Stomach (tissue), 9 donors: Measurements from ENCODE around the gene TRABD2B. TPM values are rescaled to one million over a fixed set of nuclear protein-coding genes. Genes with fewer than 3 reads are reported as not detected.

Experiments used
- DNase-seq, 2 donors: peaks; one replicate each; pipeline versions ENCODE4 v3.0.0 to v3.0.0-alpha.2; 2013 to 2019
- H3K27ac ChIP-seq, 5 donors: fragments of 200-600 bp in 4 of 5; sonication (generic) in 4 of 5; one replicate each; pipeline ENCODE4 v1.5.1; 2013 to 2019; ENCODE audit warnings: mild to moderate bottlenecking in 1 of 5, moderate library complexity in 1 of 5
- H3K27me3 ChIP-seq, 3 donors: fragments of 200-600 bp; sonication (generic); one replicate each; pipeline ENCODE4 v1.5.1; 2017 to 2019; ENCODE audit warnings: mixed run types in 1 of 3
- H3K36me3 ChIP-seq, 4 donors: fragments of 200-600 bp; sonication (generic); 1 replicate in 3 of 4; 2 replicates in 1 of 4; pipeline ENCODE4 v1.5.1; 2016 to 2019
- H3K4me1 ChIP-seq, 4 donors: fragments of 200-600 bp; sonication (generic); one replicate each; pipeline ENCODE4 v1.5.1; 2016 to 2019
- H3K4me3 ChIP-seq, 4 donors: fragments of 200-600 bp; sonication (generic) in 3 of 4; one replicate each; pipeline ENCODE4 v1.5.1; 2016 to 2019; ENCODE audit warnings: mild to moderate bottlenecking in 1 of 4
- H3K9me3 ChIP-seq, 4 donors: fragments of 200-600 bp; sonication (generic); one replicate each; pipeline ENCODE4 v1.5.1; 2016 to 2019
- CTCF ChIP-seq, 7 experiments: fragments of 450-650 bp in 4 of 7; fragments of 200-600 bp in 3 of 7; sonication (generic) in 3 of 7; IDR thresholded peaks; one replicate each; pipeline ENCODE4 v1.5.1; 2016 to 2019; ENCODE audit warnings: antibody characterized with exemption in 7 of 7, control low read depth in 2 of 7, mild to moderate bottlenecking in 1 of 7
- EP300 ChIP-seq: sonication (generic); formaldehyde crosslinking; IDR thresholded peaks from one replicate; pipeline ENCODE4 v1.6.1; 2017; ENCODE audit warnings: antibody characterized with exemption
- POLR2A ChIP-seq, 4 donors: fragments of 450-650 bp; IDR thresholded peaks; one replicate each; pipeline ENCODE4 v1.6.1; 2016; ENCODE audit warnings: antibody characterized with exemption in 4 of 4, control low read depth in 2 of 4, mild to moderate bottlenecking in 1 of 4, moderate library complexity in 1 of 4
- POLR2AphosphoS5 ChIP-seq, 3 donors: sonication (generic); formaldehyde crosslinking; IDR thresholded peaks; one replicate each; pipeline ENCODE4 v1.6.1; 2016; ENCODE audit warnings: antibody characterized with exemption in 3 of 3
- WGBS, 5 donors: extraction: QIAGEN DNeasy Blood & Tissue Kit in 3 of 5; methylation state at CpG; one replicate each; pipeline versions ENCODE4 v1.1.5 to v1.1.7; 2013 to 2018; 5-methylcytosine and 5-hydroxymethylcytosine counted together
- intact Hi-C: fragments of 100-400 bp; cut with DNase I; formaldehyde crosslinking; loops from one replicate; pipeline ENCODE4 v1.15.1; 2023; ENCODE audit warnings: low total_unique reads
- polyA plus RNA-seq, 3 donors: library from polyadenylated mRNA; stranded (reverse); fragments of 200-250 nt; gene quantifications; one replicate each; pipeline ENCODE4 v1.2.3, GENCODE V29; 2013
- total RNA-seq, 5 donors: library from RNA; depleted of rRNA; stranded (reverse); fragments of >200 nt; gene quantifications; one replicate each; pipeline versions ENCODE4 v1.1.0 to v1.2.3, GENCODE V29; 2014 to 2016
- donor health status: healthy with polysubstance abuse.
- donor health status: Bipolar disorder and iron deficiency.
- donor health status: healthy.

TRABD2B gene
- total and polyA plus RNA-seq, 8 donors: 0.31 to 2.0 (median 0.93) TPM; not detected in 1

- 75 to 86% (median 80%) methylated on average over 4 of the region's 4 CpGs for WGBS, 5 donors
- intact Hi-C loops: no loop called here
- H3K27me3 ChIP-seq: peaks cover 0 to 30% (median 0%) of the 10 kb centered on the region in 3 donors
- DNase-seq: no peak
- no peaks in the 10 kb centered on the region for H3K36me3 ChIP-seq
- H3K4me3 ChIP-seq: no peak overlapping the region
- TF ChIP-seq EP300 (no peak), CTCF (IDR thresholded peaks at IDR 0.05) (no peak)
- no peaks in the 10 kb centered on the region for H3K9me3 ChIP-seq
- no peak overlapping the region for H3K27ac ChIP-seq
- H3K4me1 ChIP-seq: peaks cover 0 to 15% (median 7%) of the 10 kb centered on the region in 4 donors
Measured at GRCh38 chr1:47985018-47985417, 12.2 kb downstream of the TRABD2B start.

GRCh38 chr1:47984175-47984789, 12.9 kb downstream of the TRABD2B start:
- peak in 1 of 2 donors; percentile 53 for DNase-seq
- no peaks in the 10 kb centered on the region for H3K36me3 ChIP-seq
- TF ChIP-seq EP300: no peak
- no peak for TF ChIP-seq POLR2AphosphoS5 (IDR thresholded peaks at IDR 0.05)
- TF ChIP-seq POLR2A (IDR thresholded peaks at IDR 0.05): no peak
- no peak for TF ChIP-seq CTCF (IDR thresholded peaks at IDR 0.05)
- peak overlapping the region in 2 of 4 donors; percentile 9 to 19 for H3K4me3 ChIP-seq
- WGBS, 5 donors: 29 to 54% (median 32%) methylated on average over 11 to 46 of the region's 46 CpGs
- no peak overlapping the region for H3K27ac ChIP-seq
- no peaks in the 10 kb centered on the region for H3K9me3 ChIP-seq
- peaks cover 0 to 30% (median 0%) of the 10 kb centered on the region in 3 donors for H3K27me3 ChIP-seq
- intact Hi-C loops: no loop called here
- peaks cover 0 to 15% (median 7%) of the 10 kb centered on the region in 4 donors for H3K4me1 ChIP-seq

GRCh38 chr1:47983691-47984090, 13.5 kb downstream of the TRABD2B start:
- TF ChIP-seq CTCF (IDR thresholded peaks at IDR 0.05): no peak
- TF ChIP-seq POLR2A (IDR thresholded peaks at IDR 0.05): no peak
- no peak for TF ChIP-seq POLR2AphosphoS5 (IDR thresholded peaks at IDR 0.05)
- no peak for TF ChIP-seq EP300
- H3K27ac ChIP-seq: no peak overlapping the region
- no peaks in the 10 kb centered on the region for H3K36me3 ChIP-seq
- WGBS, 5 donors: 63 to 70% (median 67%) methylated on average over 12 of the region's 12 CpGs
- H3K27me3 ChIP-seq: peaks cover 0 to 30% (median 0%) of the 10 kb centered on the region in 3 donors
- peaks cover 0 to 15% (median 7%) of the 10 kb centered on the region in 4 donors for H3K4me1 ChIP-seq
- intact Hi-C loops: no loop called here
- no peak for DNase-seq
- no peaks in the 10 kb centered on the region for H3K9me3 ChIP-seq
- H3K4me3 ChIP-seq: no peak overlapping the region

GRCh38 chr1:47981667-47982350, 15.4 kb downstream of the TRABD2B start:
- no peak overlapping the region for H3K27ac ChIP-seq
- intact Hi-C loops: no loop called here
- no peak for DNase-seq
- no peak for TF ChIP-seq POLR2A (IDR thresholded peaks at IDR 0.05)
- TF ChIP-seq CTCF (IDR thresholded peaks at IDR 0.05): no peak
- TF ChIP-seq EP300: no peak
- no peak for TF ChIP-seq POLR2AphosphoS5 (IDR thresholded peaks at IDR 0.05)
- H3K9me3 ChIP-seq: no peaks in the 10 kb centered on the region
- H3K27me3 ChIP-seq: peaks cover 0 to 28% (median 0%) of the 10 kb centered on the region in 3 donors
- H3K4me1 ChIP-seq: peaks cover 0 to 14% (median 4%) of the 10 kb centered on the region in 4 donors
- no peaks in the 10 kb centered on the region for H3K36me3 ChIP-seq
- no peak overlapping the region for H3K4me3 ChIP-seq
